ENCODE data around the gene FAM89B.
A peak's percentile ranks its signal among the peaks of the same experiment; 100 is the strongest.
"Not testable (repeated sequence)": the region's sequence is repeated elsewhere in the genome, so short reads cannot be mapped to it uniquely, and the experiment has no call there.

The FAM89B gene

DNA sequence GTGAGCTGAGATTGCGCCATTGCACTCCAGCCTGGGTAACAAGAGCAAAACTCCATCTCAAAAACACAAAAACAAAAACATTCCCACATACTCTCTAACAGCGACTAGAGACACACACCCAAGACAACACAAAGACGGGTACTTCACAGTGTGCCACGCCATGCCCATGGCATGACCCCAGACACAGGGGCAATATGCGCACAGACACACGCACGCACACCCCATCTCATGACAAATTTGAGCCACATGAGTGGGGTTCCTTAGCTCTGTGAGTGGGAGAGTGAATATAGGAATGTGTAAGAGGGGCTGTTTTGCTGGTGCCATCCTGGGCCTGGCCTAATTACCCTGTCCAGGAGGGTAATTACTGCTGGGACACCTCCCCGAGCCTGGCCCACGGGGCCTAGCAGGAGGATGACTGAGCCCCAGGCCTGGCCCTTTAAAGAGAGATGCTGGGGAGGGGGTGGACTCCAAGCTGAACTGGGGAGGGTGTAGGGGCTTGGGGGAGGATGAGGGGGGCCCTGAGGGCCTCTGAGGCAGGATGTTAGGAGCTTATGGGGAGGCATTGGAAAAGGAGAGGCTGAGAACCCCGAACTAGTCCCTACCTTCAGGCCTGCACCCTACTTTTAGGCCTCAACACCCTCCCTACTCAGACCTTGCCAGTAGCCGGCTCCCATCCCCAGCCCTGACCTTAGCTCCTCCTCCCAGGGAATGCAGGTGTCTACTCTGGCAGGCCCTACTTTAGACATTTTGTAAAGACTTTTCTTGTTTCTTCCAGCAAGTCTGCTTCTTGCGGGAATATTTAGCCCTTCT, 15.7 kb upstream of the FAM89B start:
- DNase-seq (ENCODE audit: low read depth) = no peak

DNA sequence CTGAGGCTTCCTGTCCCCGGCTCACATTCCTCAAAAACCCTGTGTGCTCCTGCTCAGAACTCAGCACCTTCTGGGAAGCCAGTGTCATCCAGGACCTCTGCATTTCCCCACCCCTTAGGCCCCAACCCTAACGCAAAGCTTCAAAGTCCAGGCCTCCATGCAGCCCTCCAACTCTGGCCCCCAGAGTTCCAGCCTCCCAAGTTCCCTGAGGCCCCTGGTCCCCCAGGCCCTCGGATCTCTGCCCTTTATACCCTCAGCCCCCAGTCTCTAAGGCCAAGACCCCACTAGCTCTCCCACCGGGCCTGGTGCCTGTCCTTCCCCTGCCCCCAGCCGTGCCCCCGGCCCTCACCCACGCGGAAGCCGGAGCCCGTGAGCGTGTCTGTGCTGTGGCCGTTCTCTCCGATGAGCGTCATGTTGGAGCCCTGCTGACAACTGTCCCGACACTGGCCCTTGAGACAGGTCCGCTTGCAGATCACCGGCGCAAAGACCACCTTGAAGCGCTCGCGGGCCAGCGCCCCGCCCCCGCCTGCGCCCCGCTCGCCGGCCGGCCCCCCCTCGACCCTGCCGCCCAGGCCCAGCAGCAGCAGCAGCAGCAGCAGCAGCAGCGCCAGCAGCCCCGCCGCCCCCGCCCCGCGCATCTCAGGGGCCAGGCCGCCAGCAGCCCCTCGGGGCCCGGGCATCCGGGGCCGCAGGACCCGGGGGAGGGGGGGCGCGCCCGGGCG, 14.9 kb upstream of the FAM89B start:
- no peak for DNase-seq (ENCODE audit: low read depth)

- no peak for DNase-seq (ENCODE audit: low read depth)
Observed at GRCh38 chr11:65558002-65558929, 14.1 kb upstream of the FAM89B start, which contains the start of gene LTBP3. Gene LTBP3, minus strand, starts transcription at chr11:65558359. Its CDS starts 400 bp downstream, at chr11:65557959.

GRCh38 chr11:65558930-65559509, 13.3 kb upstream of the FAM89B start:
- DNase-seq (ENCODE audit: low read depth) = no peak

DNA sequence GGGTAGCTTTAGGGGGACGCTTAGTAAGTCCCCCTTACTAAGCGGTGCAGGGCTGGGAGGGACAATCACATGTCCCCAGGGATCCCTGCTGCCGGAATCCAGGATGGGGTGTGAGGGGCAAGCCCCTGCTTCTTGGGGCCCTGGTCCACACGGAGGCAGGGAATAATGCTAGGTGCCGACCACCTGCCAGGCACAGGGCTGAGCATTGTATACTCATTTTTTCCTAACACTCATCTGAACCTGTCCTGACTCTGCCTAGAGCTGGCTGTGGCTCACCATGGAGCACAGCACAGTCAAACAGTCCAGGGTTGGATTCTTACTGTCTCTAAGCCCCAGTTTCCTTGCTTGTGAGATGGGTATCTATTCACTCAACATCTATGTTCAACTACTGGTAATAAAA, 12.8 kb upstream of the FAM89B start:
- DNase-seq (ENCODE audit: low read depth) = no peak

GRCh38 chr11:65559951-65560537, 12.3 kb upstream of the FAM89B start:
- DNase-seq (ENCODE audit: low read depth) = no peak

GRCh38 chr11:65560555-65561418, 11.6 kb upstream of the FAM89B start:
- no peak for DNase-seq (ENCODE audit: low read depth)

DNA sequence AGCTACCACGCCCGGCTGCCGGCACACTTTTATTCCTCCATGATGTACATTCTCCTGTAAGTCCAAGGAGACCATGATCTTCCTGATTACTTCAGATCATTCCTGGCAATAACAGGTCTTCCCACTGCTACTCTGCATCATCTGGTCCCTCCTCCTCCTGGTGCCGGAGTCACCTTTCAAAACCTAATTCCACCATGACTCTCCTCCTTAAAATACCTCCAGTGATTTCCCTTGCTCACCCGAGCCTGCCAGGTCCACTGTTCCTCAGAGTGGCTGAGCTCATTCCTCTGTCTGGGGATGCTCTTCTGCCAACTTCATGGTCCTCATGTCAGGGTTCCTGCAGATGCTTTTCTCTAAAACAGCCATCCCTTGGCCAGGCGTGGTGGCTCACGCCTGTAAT, 10.3 kb upstream of the FAM89B start:
- no peak for DNase-seq (ENCODE audit: low read depth)

GRCh38 chr11:65562788-65563187, 9.6 kb upstream of the FAM89B start:
- DNase-seq (ENCODE audit: low read depth) = no peak

DNA sequence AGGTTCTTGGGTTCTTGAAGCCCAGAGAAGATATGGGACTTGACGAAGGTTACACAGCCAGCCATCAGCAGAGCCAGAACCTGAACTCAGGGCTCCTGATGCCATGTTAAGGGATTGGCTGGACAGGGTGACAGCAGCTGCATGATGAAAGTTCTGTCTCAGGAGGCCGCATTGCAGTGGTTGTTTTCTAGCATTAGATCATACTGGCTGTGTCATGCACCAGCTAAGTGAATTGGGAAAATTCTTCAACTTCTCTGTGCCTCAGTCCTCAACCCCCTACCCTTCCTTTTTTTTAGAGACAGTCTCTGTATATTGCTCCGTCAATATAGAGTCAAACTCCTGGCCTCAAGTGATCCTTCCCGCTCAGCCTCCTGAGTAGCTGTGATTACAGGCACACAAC, 8.7 kb upstream of the FAM89B start:
- DNase-seq (ENCODE audit: low read depth) = no peak

GRCh38 chr11:65564879-65565559, 7.3 kb upstream of the FAM89B start:
- DNase-seq (ENCODE audit: low read depth) = not testable (repeated sequence)

DNA sequence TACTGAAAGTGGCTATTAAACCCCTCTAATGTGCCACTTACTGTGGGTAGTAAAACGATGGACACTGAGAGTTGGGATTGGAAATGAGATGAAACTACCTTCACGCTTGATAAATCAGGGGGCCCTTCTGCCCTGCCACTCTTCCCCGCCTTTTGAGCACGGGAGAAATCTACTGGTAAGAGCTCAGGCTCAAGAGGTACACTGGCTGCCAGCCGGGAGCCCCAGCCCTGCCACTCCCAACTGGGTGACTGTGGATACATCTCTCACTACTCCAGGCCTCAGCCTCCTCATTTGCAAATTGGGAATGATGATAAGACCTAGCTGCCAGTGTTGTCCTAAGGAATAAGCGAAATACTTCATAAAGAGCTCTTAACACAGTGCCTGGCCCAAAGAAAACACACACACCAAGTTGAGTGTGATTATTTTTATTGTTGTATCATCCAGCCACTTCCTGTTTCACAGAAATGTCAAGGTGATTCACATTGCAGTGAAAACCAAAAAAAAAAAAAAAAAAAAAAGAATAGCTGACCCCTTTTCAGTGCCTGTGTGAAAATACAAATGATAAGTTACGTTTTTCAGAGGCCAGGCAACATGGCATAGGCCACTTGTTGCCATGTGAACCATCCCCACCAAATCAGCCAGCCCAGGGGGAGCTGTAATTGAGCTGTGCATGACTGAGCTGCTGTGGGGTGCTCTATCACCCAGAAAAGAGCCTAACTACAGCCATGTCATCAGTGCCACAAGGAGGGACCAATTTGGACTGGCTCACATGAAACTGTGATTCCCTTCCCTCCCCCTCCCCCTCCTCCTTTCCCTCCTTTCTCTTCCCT, 6.5 kb upstream of the FAM89B start:
- DNase-seq (ENCODE audit: low read depth) = no peak

DNA sequence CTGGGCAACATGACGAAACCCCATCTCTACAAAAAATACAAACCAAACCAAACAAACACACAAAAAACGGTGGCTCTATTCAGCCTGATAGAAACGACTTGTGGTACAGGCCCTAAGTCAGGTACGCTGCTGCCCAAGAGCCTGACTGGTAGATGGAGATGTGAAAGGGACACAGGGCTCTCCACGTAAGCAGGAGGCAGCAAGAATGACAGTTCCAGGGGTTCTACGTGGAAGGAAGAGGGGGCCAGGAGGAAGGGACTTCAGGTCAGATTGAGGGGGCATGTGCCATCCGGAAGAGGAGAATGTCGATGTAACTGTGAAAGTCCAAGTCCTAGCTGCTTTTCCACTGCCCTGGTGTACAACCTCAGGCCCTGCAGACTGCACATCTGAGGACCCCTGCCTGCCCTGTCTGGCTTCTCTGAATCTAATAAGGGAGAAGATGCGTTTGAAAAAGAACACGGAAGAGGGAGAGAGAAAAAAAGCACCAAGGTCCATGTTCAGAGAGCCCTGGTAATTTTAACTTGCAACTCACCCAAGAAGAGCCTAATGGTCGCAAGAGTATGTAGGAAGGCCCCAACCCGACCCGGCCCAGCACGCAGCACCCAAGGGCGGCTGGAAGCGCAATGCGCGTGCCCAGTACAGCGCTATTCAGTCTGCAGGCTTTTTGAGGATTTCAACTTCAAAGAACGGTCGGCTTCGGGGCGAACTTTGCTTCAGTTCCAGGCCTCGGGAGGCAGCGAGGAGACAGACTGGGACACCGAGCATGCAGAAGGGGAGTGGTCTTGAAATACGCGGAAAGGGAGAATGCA, 3.0 kb upstream of the FAM89B start:
- DNase-seq (ENCODE audit: low read depth) = no peak

DNA sequence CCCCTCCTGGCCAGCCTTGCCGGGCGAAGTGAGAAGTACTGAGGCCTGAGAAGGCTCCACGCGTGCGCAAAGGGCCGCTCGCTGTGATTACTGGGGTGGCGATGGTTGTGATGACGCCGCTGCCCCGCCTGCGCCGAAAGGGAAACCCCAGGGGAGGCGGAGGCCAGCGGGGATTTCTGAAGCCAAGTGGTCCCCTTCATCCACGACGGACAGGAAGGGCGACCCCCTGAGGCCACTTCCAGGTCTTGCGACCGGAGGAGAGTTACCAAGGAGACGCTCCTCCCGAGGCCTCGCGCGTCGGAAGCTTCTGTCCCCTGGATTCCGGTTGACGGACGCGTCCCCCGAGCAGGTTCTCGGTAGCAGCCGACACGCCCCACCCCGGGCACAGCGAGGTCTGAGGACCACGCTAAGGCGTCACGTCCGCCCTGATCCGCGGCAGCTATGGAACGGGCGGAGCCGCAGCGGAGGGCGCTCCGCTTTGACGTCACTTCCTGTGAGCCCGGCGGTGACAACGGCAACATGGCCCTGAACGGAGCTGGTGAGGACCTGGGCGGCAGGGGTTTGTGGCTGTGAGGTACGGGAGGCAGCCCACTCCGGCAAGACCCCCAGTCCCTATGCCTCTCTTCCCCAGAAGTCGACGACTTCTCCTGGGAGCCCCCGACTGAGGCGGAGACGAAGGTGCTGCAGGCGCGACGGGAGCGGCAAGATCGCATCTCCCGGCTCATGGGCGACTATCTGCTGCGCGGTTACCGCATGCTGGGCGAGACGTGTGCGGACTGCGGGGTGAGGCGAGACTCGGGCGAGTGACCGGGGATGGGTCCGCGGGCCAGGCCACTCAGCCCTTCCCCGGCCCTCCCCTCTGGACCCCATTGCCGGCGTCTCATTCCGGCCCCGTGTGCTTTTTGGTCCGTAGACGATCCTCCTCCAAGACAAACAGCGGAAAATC, 2.1 kb upstream of the FAM89B start, which contains the start of gene ZNRD2:
ZNRD2 (plus strand) TSS at position 505 of the 946 bp plus-strand sequence; CDS start at position 520, 15 bp downstream.
- peak; percentile 92 for DNase-seq (ENCODE audit: low read depth)

GRCh38 chr11:65571420-65571819, 918 bp upstream of the FAM89B start:
- DNase-seq (ENCODE audit: low read depth) = no peak

DNA sequence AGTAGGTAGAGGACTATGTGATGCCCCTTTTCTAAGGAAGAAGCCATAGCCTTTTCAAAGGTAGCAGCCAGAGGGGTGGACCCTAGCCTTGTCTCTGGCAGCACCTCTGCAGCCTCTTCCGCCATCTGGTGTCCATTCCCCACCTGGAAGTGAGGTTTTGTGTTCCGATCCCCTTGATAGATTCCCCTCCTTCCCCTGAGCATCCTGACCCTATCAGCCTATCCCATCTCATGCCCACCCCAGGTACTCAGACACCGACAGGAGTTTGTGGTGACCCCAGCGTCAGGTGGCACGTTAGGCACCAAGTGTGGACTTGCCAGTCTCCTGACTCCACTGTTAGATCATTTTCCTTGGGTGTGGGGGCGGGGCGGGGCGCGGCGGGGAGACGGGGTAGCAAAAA, 398 bp upstream of the FAM89B start:
- DNase-seq (ENCODE audit: low read depth) = no peak
